OCI-LY1 (cell line): ENCODE measurements around the gene MEPCE.

ENCODE experiments used
- H2AFZ ChIP-seq: fragments of 200-600 bp; sonication (generic), shearing (Covaris generic); 2 replicates; pipeline ENCODE4 v1.6.0; 2014; ENCODE audit warnings: antibody characterized with exemption, mild to moderate bottlenecking, low read length
- H3F3A ChIP-seq: fragments of 200-600 bp; sonication (generic), shearing (Covaris generic); 2 replicates; pipeline ENCODE4 v1.6.0; 2014; ENCODE audit warnings: mild to moderate bottlenecking, antibody characterized with exemption, low read length, moderate library complexity; ENCODE audit not compliant: insufficient read depth
- H3K27ac ChIP-seq: fragments of 200-600 bp; sonication (generic); 2 replicates; pipeline ENCODE4 v1.5.1; 2014; ENCODE audit warnings: low read length, mixed run types, mild to moderate bottlenecking, low read depth; ENCODE audit not compliant: poor library complexity, severe bottlenecking
- H3K27me3 ChIP-seq: fragments of 200-600 bp; sonication (generic); 2 replicates; pipeline ENCODE4 v1.6.0; 2014; ENCODE audit warnings: antibody characterized with exemption, mild to moderate bottlenecking, low read length, moderate library complexity; ENCODE audit not compliant: insufficient read depth
- H3K36me3 ChIP-seq: fragments of 200-600 bp; sonication (generic); 2 replicates; pipeline ENCODE4 v1.6.1; 2014; ENCODE audit warnings: mild to moderate bottlenecking, antibody characterized with exemption, low read length, moderate library complexity, mixed read lengths; ENCODE audit not compliant: insufficient read depth
- H3K4me1 ChIP-seq: fragments of 200-600 bp; sonication (generic); 2 replicates; pipeline ENCODE4 v1.5.1; 2014; ENCODE audit warnings: mild to moderate bottlenecking, low read length, moderate library complexity; ENCODE audit not compliant: insufficient read depth, severe bottlenecking
- H3K4me2 ChIP-seq: fragments of 200-600 bp; sonication (generic), shearing (Covaris generic); 2 replicates; pipeline ENCODE4 v1.6.1; 2014; ENCODE audit warnings: low read length
- H3K4me3 ChIP-seq: fragments of 200-600 bp; sonication (generic); 2 replicates; pipeline ENCODE4 v1.5.1; 2014; ENCODE audit warnings: low read length, low read depth, mild to moderate bottlenecking, mixed read lengths; ENCODE audit not compliant: poor library complexity, severe bottlenecking
- H3K79me2 ChIP-seq: fragments of 200-600 bp; shearing (Covaris generic); 2 replicates; pipeline ENCODE4 v1.6.1; 2016; ENCODE audit warnings: mixed run types, low read length, mixed read lengths; ENCODE audit not compliant: insufficient read depth
- H3K9ac ChIP-seq: fragments of 200-600 bp; sonication (generic), shearing (Covaris generic); 2 replicates; pipeline ENCODE4 v1.6.1; 2014; ENCODE audit warnings: mild to moderate bottlenecking, low read length, mixed read lengths
- H3K9me2 ChIP-seq: fragments of 200-600 bp; sonication (generic), shearing (Covaris generic); 2 replicates; pipeline ENCODE4 v1.6.1; 2014; ENCODE audit warnings: low read depth, mild to moderate bottlenecking, low read length, mixed read lengths
- H3K9me3 ChIP-seq: fragments of 200-600 bp; shearing (Covaris generic); 2 replicates; pipeline ENCODE4 v1.6.1; 2014; ENCODE audit warnings: low read length, mixed read lengths
- H4K20me1 ChIP-seq: fragments of 200-600 bp; sonication (generic), shearing (Covaris generic); 2 replicates; pipeline ENCODE4 v1.6.0; 2016; ENCODE audit warnings: mild to moderate bottlenecking, low read length; ENCODE audit not compliant: insufficient read depth
- CTCF ChIP-seq: fragments of 200-600 bp; sonication (generic), shearing (Covaris generic); IDR thresholded peaks from 2 replicates; pipeline ENCODE4 v1.5.1; 2017; ENCODE audit warnings: mild to moderate bottlenecking, antibody characterized with exemption, low read length, moderate library complexity, mixed read lengths
- EZH2 ChIP-seq: fragments of 200-600 bp; sonication (generic), shearing (Covaris generic); IDR thresholded peaks from 2 replicates; pipeline ENCODE4 v1.8.0; 2017; ENCODE audit warnings: borderline replicate concordance, mixed run types, mild to moderate bottlenecking, antibody characterized with exemption, low read length, moderate library complexity, mixed read lengths

Gene MEPCE

GRCh38 chr7:100419660-100420226, 9.9 kb upstream of the MEPCE start:
- Histone ChIP-seq H3K4me2 (no peak overlapping the region), H3K9me3 (no peaks in the 10 kb centered on the region), H3K4me1 (no peaks in the 10 kb centered on the region), H3F3A (no peaks in the 10 kb centered on the region), H2AFZ (no peak overlapping the region), H3K9ac (no peak overlapping the region), H4K20me1 (no peaks in the 10 kb centered on the region), H3K79me2 (no peaks in the 10 kb centered on the region), H3K36me3 (no peaks in the 10 kb centered on the region), H3K9me2 (no peaks in the 10 kb centered on the region), H3K27me3 (no peaks in the 10 kb centered on the region), H3K4me3 (no peak overlapping the region), H3K27ac (no peak overlapping the region)
- TF ChIP-seq CTCF (no peak), EZH2 (no peak)

GRCh38 chr7:100423315-100423714, 6.3 kb upstream of the MEPCE start:
- Histone ChIP-seq H3K36me3 (no peaks in the 10 kb centered on the region), H3K9me2 (no peaks in the 10 kb centered on the region), H3K9me3 (no peaks in the 10 kb centered on the region), H4K20me1 (no peaks in the 10 kb centered on the region), H3K4me1 (peaks cover under 1% of the 10 kb centered on the region), H3K27ac (no peak overlapping the region), H3K9ac (no peak overlapping the region), H3K27me3 (no peaks in the 10 kb centered on the region), H2AFZ (no peak overlapping the region), H3K4me2 (no peak overlapping the region), H3K4me3 (no peak overlapping the region), H3F3A (no peaks in the 10 kb centered on the region), H3K79me2 (no peaks in the 10 kb centered on the region)
- TF ChIP-seq EZH2 (no peak), CTCF (no peak)

- no peak overlapping the region for H3K27ac ChIP-seq
- no peaks in the 10 kb centered on the region for H3K79me2 ChIP-seq
- no peaks in the 10 kb centered on the region for H3F3A ChIP-seq
- H3K9me2 ChIP-seq: no peaks in the 10 kb centered on the region
- no peaks in the 10 kb centered on the region for H3K9me3 ChIP-seq
- no peaks in the 10 kb centered on the region for H4K20me1 ChIP-seq
- no peaks in the 10 kb centered on the region for H3K36me3 ChIP-seq
- no peaks in the 10 kb centered on the region for H3K27me3 ChIP-seq
- H2AFZ ChIP-seq: no peak overlapping the region
- peaks cover 3% of the 10 kb centered on the region for H3K4me1 ChIP-seq
- no peak overlapping the region for H3K4me3 ChIP-seq
- H3K4me2 ChIP-seq: no peak overlapping the region
- TF ChIP-seq CTCF (no peak), EZH2 (no peak)
- no peak overlapping the region for H3K9ac ChIP-seq
These were observed 4.3 kb upstream of the MEPCE start for GRCh38 chr7:100425347-100425746.
